ENCODE data around the gene FBH1. TPM values are rescaled to one million over a fixed set of nuclear protein-coding genes. Genes with fewer than 3 reads are reported as not detected.
"Not testable (repeated sequence)": the region's sequence is repeated elsewhere in the genome, so short reads cannot be mapped to it uniquely, and the experiment has no call there.

Gene FBH1
- total and polyA plus RNA-seq, 4 donors = 19.9 to 58.4 (median 48.1) TPM

DNA sequence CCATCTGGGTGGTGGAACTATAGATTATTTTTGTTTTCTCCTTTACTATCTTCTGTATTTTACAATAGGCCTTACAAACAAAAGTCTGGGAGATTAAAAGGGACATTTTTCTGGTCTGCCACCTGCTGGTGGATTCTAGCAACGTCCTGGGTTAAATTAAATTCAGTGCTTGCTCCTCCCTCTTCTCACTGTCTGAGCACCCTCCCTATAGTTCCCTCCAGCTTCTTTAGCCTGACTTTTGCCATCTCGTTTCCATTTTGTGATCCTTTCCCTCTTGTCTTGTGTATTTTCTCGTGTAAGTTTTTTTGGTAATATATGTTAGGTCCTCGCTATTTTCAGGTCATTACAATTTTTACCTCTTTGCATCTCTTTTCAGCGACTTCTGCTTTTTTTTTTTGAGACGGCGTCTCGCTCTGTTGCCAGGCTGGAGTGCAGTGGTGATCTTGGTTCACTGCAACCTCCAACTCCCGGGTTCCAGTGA is 16.5 kb upstream of the FBH1 start:
- DNase-seq (ENCODE audit: low spot score) = peak; percentile 83
- Histone ChIP-seq H3K9ac (ENCODE audit: low read depth in 1 of 2, low read length in 2 of 2) (no peak overlapping the region), H3K4me1 (ENCODE audit: control insufficient read depth in 4 of 4, insufficient read depth in 4 of 4, low read length in 3 of 4) (no peaks in the 10 kb centered on the region), H3K27me3 (ENCODE audit: control insufficient read depth in 4 of 4, insufficient read depth in 4 of 4, low read length in 3 of 4) (no peaks in the 10 kb centered on the region), H3K9me3 (ENCODE audit: control insufficient read depth in 4 of 4, low read length in 3 of 4) (no peaks in the 10 kb centered on the region), H3K27ac (ENCODE audit: low read depth in 1 of 2, low read length in 2 of 2) (no peak overlapping the region), H3K36me3 (ENCODE audit: control insufficient read depth in 4 of 4, insufficient read depth in 3 of 4, low read depth in 1 of 4, low read length in 3 of 4) (peaks cover 0 to 21% (median 13%) of the 10 kb centered on the region in 4 donors), H3K4me3 (ENCODE audit: low read depth in 1 of 3, low read length in 3 of 3) (no peak overlapping the region)
- 51% methylated on average over 9 of the region's 9 CpGs for WGBS
- TF ChIP-seq, protein P1, sequence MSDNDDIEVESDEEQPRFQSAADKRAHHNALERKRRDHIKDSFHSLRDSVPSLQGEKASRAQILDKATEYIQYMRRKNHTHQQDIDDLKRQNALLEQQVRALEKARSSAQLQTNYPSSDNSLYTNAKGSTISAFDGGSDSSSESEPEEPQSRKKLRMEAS (IDR thresholded peaks at IDR 0.05) = no peak
- peak; percentile 23 for TF ChIP-seq NR2F2 (IDR thresholded peaks at IDR 0.05)
- TF ChIP-seq TAF1 (conservative IDR thresholded peaks at IDR 0.05) = no peak
- TF ChIP-seq, protein P2, sequence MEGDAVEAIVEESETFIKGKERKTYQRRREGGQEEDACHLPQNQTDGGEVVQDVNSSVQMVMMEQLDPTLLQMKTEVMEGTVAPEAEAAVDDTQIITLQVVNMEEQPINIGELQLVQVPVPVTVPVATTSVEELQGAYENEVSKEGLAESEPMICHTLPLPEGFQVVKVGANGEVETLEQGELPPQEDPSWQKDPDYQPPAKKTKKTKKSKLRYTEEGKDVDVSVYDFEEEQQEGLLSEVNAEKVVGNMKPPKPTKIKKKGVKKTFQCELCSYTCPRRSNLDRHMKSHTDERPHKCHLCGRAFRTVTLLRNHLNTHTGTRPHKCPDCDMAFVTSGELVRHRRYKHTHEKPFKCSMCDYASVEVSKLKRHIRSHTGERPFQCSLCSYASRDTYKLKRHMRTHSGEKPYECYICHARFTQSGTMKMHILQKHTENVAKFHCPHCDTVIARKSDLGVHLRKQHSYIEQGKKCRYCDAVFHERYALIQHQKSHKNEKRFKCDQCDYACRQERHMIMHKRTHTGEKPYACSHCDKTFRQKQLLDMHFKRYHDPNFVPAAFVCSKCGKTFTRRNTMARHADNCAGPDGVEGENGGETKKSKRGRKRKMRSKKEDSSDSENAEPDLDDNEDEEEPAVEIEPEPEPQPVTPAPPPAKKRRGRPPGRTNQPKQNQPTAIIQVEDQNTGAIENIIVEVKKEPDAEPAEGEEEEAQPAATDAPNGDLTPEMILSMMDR (IDR thresholded peaks at IDR 0.05; ENCODE audit: low read depth, low read length, missing input control) = peak; percentile 82
- TF ChIP-seq YY1 (IDR thresholded peaks at IDR 0.05) = no peak
- peak; percentile 82 for TF ChIP-seq RAD21 (IDR thresholded peaks at IDR 0.05)
- no peak for TF ChIP-seq JUND (IDR thresholded peaks at IDR 0.05)

DNA sequence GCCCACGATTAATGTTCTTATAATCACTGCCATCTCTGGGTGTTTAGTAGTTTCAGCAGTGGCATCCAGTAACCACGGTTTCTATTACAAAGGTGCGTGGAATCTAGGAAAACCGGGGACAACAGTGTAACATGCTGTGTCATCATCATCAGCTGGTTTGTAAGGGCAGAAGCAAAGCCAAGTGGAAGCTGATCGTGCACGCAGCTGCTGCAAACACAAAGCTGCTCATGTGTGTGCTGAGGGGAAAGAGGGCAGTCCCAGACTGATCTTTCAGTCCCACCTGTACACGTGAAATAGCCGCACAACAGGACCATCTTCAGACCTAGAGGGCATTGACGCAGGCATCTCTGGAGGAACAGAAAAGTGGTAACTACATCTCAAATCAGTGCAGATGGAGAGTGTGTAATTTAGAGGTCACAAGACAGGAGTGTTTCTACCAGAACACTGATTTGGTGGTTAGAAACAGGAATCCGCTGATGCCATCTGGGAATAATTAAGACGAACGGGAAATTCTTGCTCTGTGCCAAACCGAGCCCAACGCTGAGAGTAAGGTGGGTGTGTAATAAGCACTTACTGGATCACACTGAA is 13.8 kb upstream of the FBH1 start:
- H3K4me3 ChIP-seq (ENCODE audit: low read depth in 1 of 3, low read length in 3 of 3) = no peak overlapping the region
- no peaks in the 10 kb centered on the region for H3K27me3 ChIP-seq (ENCODE audit: control insufficient read depth in 4 of 4, insufficient read depth in 4 of 4, low read length in 3 of 4)
- H3K27ac ChIP-seq (ENCODE audit: low read depth in 1 of 2, low read length in 2 of 2) = no peak overlapping the region
- H3K9ac ChIP-seq (ENCODE audit: low read depth in 1 of 2, low read length in 2 of 2) = no peak overlapping the region
- peaks cover 0 to 37% (median 20%) of the 10 kb centered on the region in 4 donors for H3K36me3 ChIP-seq (ENCODE audit: control insufficient read depth in 4 of 4, insufficient read depth in 3 of 4, low read depth in 1 of 4, low read length in 3 of 4)
- TF ChIP-seq FOXA2 (IDR thresholded peaks at IDR 0.05) = no peak
- TF ChIP-seq EGR1 (IDR thresholded peaks at IDR 0.05; ENCODE audit: low read depth in 2 of 2) = no peak
- no peak for TF ChIP-seq GABPA (IDR thresholded peaks at IDR 0.05 in 1 of 2, conservative IDR thresholded peaks at IDR 0.05 in 1 of 2)
- no peak for TF ChIP-seq JUND (IDR thresholded peaks at IDR 0.05)
- no peak for TF ChIP-seq HNF4G (IDR thresholded peaks at IDR 0.05)
- TF ChIP-seq RXRA (IDR thresholded peaks at IDR 0.05) = no peak
- TF ChIP-seq SP1 (IDR thresholded peaks at IDR 0.05) = no peak
- TF ChIP-seq, protein P2 (IDR thresholded peaks at IDR 0.05; ENCODE audit: low read depth, low read length, missing input control) = no peak
- TF ChIP-seq FOXA1 (IDR thresholded peaks at IDR 0.05) = no peak
- TF ChIP-seq, protein P3, sequence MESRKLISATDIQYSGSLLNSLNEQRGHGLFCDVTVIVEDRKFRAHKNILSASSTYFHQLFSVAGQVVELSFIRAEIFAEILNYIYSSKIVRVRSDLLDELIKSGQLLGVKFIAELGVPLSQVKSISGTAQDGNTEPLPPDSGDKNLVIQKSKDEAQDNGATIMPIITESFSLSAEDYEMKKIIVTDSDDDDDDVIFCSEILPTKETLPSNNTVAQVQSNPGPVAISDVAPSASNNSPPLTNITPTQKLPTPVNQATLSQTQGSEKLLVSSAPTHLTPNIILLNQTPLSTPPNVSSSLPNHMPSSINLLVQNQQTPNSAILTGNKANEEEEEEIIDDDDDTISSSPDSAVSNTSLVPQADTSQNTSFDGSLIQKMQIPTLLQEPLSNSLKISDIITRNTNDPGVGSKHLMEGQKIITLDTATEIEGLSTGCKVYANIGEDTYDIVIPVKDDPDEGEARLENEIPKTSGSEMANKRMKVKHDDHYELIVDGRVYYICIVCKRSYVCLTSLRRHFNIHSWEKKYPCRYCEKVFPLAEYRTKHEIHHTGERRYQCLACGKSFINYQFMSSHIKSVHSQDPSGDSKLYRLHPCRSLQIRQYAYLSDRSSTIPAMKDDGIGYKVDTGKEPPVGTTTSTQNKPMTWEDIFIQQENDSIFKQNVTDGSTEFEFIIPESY (IDR thresholded peaks at IDR 0.05) = no peak
- TF ChIP-seq YY1 (IDR thresholded peaks at IDR 0.05) = no peak
- no peak for TF ChIP-seq TAF1 (conservative IDR thresholded peaks at IDR 0.05)
- TF ChIP-seq RAD21 (IDR thresholded peaks at IDR 0.05) = no peak
- TF ChIP-seq, protein P4, sequence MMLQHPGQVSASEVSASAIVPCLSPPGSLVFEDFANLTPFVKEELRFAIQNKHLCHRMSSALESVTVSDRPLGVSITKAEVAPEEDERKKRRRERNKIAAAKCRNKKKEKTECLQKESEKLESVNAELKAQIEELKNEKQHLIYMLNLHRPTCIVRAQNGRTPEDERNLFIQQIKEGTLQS (IDR thresholded peaks at IDR 0.05) = no peak
- TF ChIP-seq, protein P1 (IDR thresholded peaks at IDR 0.05) = no peak
- TF ChIP-seq, protein P5, sequence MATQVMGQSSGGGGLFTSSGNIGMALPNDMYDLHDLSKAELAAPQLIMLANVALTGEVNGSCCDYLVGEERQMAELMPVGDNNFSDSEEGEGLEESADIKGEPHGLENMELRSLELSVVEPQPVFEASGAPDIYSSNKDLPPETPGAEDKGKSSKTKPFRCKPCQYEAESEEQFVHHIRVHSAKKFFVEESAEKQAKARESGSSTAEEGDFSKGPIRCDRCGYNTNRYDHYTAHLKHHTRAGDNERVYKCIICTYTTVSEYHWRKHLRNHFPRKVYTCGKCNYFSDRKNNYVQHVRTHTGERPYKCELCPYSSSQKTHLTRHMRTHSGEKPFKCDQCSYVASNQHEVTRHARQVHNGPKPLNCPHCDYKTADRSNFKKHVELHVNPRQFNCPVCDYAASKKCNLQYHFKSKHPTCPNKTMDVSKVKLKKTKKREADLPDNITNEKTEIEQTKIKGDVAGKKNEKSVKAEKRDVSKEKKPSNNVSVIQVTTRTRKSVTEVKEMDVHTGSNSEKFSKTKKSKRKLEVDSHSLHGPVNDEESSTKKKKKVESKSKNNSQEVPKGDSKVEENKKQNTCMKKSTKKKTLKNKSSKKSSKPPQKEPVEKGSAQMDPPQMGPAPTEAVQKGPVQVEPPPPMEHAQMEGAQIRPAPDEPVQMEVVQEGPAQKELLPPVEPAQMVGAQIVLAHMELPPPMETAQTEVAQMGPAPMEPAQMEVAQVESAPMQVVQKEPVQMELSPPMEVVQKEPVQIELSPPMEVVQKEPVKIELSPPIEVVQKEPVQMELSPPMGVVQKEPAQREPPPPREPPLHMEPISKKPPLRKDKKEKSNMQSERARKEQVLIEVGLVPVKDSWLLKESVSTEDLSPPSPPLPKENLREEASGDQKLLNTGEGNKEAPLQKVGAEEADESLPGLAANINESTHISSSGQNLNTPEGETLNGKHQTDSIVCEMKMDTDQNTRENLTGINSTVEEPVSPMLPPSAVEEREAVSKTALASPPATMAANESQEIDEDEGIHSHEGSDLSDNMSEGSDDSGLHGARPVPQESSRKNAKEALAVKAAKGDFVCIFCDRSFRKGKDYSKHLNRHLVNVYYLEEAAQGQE (IDR thresholded peaks at IDR 0.05) = no peak
- no peaks in the 10 kb centered on the region for H3K9me3 ChIP-seq (ENCODE audit: control insufficient read depth in 4 of 4, low read length in 3 of 4)
- DNase-seq (ENCODE audit: low spot score) = no peak
- 87% methylated on average over 14 of the region's 14 CpGs for WGBS
- H3K4me1 ChIP-seq (ENCODE audit: control insufficient read depth in 4 of 4, insufficient read depth in 4 of 4, low read length in 3 of 4) = no peaks in the 10 kb centered on the region

DNA sequence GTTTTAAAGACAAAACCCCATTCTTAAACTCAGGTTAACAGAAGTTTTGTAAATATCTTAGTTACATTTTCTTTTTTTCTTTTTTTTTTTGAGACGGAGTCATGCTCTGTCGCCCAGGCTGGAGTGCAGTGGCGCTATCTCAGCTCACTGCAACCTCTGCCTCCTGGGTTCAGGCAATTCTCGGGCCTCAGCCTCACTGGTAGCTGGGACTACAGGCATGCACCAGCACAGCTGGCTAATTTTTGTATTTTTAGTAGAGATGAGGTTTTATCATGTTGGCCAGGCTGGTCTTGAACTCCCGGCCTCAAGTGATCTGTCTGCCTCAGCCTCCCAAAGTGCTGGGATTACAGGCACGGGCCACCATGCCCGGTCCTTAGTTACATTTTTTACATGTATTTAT is 13.0 kb upstream of the FBH1 start:
- H3K4me3 ChIP-seq (ENCODE audit: low read depth in 1 of 3, low read length in 3 of 3); DNase-seq (ENCODE audit: low spot score); H3K4me1 ChIP-seq (ENCODE audit: control insufficient read depth in 4 of 4, insufficient read depth in 4 of 4, low read length in 3 of 4); H3K9ac ChIP-seq (ENCODE audit: low read depth in 1 of 2, low read length in 2 of 2); H3K27me3 ChIP-seq (ENCODE audit: control insufficient read depth in 4 of 4, insufficient read depth in 4 of 4, low read length in 3 of 4); H3K27ac ChIP-seq (ENCODE audit: low read depth in 1 of 2, low read length in 2 of 2); H3K9me3 ChIP-seq (ENCODE audit: control insufficient read depth in 4 of 4, low read length in 3 of 4): not testable (repeated sequence)
- peaks cover 1 to 39% (median 21%) of the 10 kb centered on the region in 4 donors for H3K36me3 ChIP-seq (ENCODE audit: control insufficient read depth in 4 of 4, insufficient read depth in 3 of 4, low read depth in 1 of 4, low read length in 3 of 4)
- 98% methylated on average over 7 of the region's 7 CpGs for WGBS
